GM12865 (cell line): ENCODE measurements around the gene GIMAP6.

Experiments
- DNase-seq: peaks from one replicate; pipeline ENCODE4 v3.0.0; 2010; ENCODE audit warnings: low read depth
- H3K4me3 ChIP-seq: 2 replicates; pipeline ENCODE4 v1.5.1; 2011; ENCODE audit warnings: mild to moderate bottlenecking, low read depth, low read length, control low read depth
- CTCF ChIP-seq: IDR thresholded peaks from 2 replicates; pipeline ENCODE4 v1.5.1; 2011; ENCODE audit warnings: low read length, control low read depth, low read depth, inconsistent platforms; ENCODE audit not compliant: insufficient read depth; ENCODE audit errors: missing control alignments

Gene GIMAP6

GRCh38 chr7:150656047-150656446 is 23.9 kb upstream of the GIMAP6 start:
- no peak for DNase-seq
- no peak for TF ChIP-seq CTCF
- no peak overlapping the region for H3K4me3 ChIP-seq

- TF ChIP-seq CTCF: no peak
- H3K4me3 ChIP-seq: no peak overlapping the region
- no peak for DNase-seq
Measured at GRCh38 chr7:150654692-150655091, 22.5 kb upstream of the GIMAP6 start.

- TF ChIP-seq CTCF: no peak
- H3K4me3 ChIP-seq: no peak overlapping the region
- no peak for DNase-seq
Measured at GRCh38 chr7:150649080-150649385, 16.8 kb upstream of the GIMAP6 start.

- no peak overlapping the region; the same call in 1 of the 2 replicates for H3K4me3 ChIP-seq
- TF ChIP-seq CTCF: no peak
- no peak for DNase-seq
Measured at GRCh38 chr7:150648353-150649079, 16.3 kb upstream of the GIMAP6 start.

GRCh38 chr7:150645259-150646020 is 13.3 kb upstream of the GIMAP6 start:
- DNase-seq: no peak
- no peak for TF ChIP-seq CTCF
- no peak overlapping the region for H3K4me3 ChIP-seq

- no peak for TF ChIP-seq CTCF
- no peak for DNase-seq
- no peak overlapping the region for H3K4me3 ChIP-seq
Measured at GRCh38 chr7:150642926-150643325, 10.7 kb upstream of the GIMAP6 start.

- no peak for TF ChIP-seq CTCF
- no peak overlapping the region for H3K4me3 ChIP-seq
- no peak for DNase-seq
Measured at GRCh38 chr7:150641854-150642253, 9.7 kb upstream of the GIMAP6 start.
